HepG2 (cell line): Measurements from ENCODE around the gene CLHC1. TPM values are rescaled to one million over a fixed set of nuclear protein-coding genes. Genes with fewer than 3 reads are reported as not detected.

ENCODE experiments used
- AKNA ChIP-seq: sonication (generic); formaldehyde crosslinking; IDR thresholded peaks from 2 replicates; pipeline ENCODE4 v1.4.0; 2020; ENCODE audit warnings: missing genetic modification reagents, borderline replicate concordance
- ARHGAP35 ChIP-seq: sonication (generic); formaldehyde crosslinking; IDR thresholded peaks from 2 replicates; pipeline ENCODE4 v1.9.0; 2022; ENCODE audit warnings: mild to moderate bottlenecking, inconsistent platforms, moderate library complexity, missing genetic modification reagents, borderline replicate concordance
- CEBPG ChIP-seq: IDR thresholded peaks from 2 replicates; pipeline ENCODE4 v1.6.1; 2016
- FOSL1 ChIP-seq: sonication (generic); formaldehyde crosslinking; IDR thresholded peaks from 2 replicates; pipeline ENCODE4 v1.9.0; 2021; ENCODE audit warnings: missing genetic modification reagents, borderline replicate concordance
- HOXA3 ChIP-seq: sonication (generic); formaldehyde crosslinking; IDR thresholded peaks from 2 replicates; pipeline ENCODE4 v1.5.0; 2020; ENCODE audit warnings: missing genetic modification reagents
- PHF21A ChIP-seq: sonication (generic); formaldehyde crosslinking; IDR thresholded peaks from 2 replicates; pipeline ENCODE4 v1.5.0; 2020; ENCODE audit warnings: mild to moderate bottlenecking, missing genetic modification reagents
- POLR2G ChIP-seq: fragments of 200-400 bp; formaldehyde crosslinking; IDR thresholded peaks from 2 replicates; pipeline ENCODE4 v1.6.1; 2018; ENCODE audit warnings: mild to moderate bottlenecking, low read depth, low read length, moderate library complexity
- RNF219 ChIP-seq: sonication (generic); formaldehyde crosslinking; IDR thresholded peaks from 2 replicates; pipeline ENCODE4 v1.5.0; 2020; ENCODE audit warnings: mild to moderate bottlenecking, missing genetic modification reagents
- RXRB ChIP-seq: IDR thresholded peaks from 2 replicates; pipeline ENCODE4 v1.6.1; 2016; ENCODE audit warnings: borderline replicate concordance, missing genetic modification reagents, missing compliant biosample characterization
- SOX6 ChIP-seq, 2 experiments: fragments of 450-650 bp in 1 of 2; sonication (generic) in 1 of 2; formaldehyde crosslinking in 1 of 2; IDR thresholded peaks; 2 replicates each; pipeline versions ENCODE4 v1.4.0 to v1.6.1; 2017 to 2020; ENCODE audit warnings: antibody characterized with exemption in 1 of 2, mild to moderate bottlenecking in 1 of 2, missing genetic modification reagents in 1 of 2
- SRF ChIP-seq: IDR thresholded peaks from 2 replicates; pipeline ENCODE4 v1.6.1; 2011; ENCODE audit warnings: mild to moderate bottlenecking, low read depth, low read length, moderate library complexity
- THYN1 ChIP-seq: sonication (generic); formaldehyde crosslinking; IDR thresholded peaks from 2 replicates; pipeline ENCODE4 v1.8.1; 2023; ENCODE audit warnings: low read depth, mild to moderate bottlenecking, moderate library complexity, missing genetic modification reagents, borderline replicate concordance
- YY1 ChIP-seq: IDR thresholded peaks from 2 replicates; pipeline ENCODE4 v1.6.1; 2011; ENCODE audit warnings: low read length, low read depth, moderate library complexity, mild to moderate bottlenecking; ENCODE audit not compliant: insufficient read depth, insufficient replicate concordance
- ZNF24 ChIP-seq: fragments of 450-650 bp; IDR thresholded peaks from 2 replicates; pipeline ENCODE4 v1.6.1; 2017; ENCODE audit warnings: antibody characterized with exemption, mild to moderate bottlenecking
- ZNF652 ChIP-seq: IDR thresholded peaks from 2 replicates; pipeline ENCODE4 v1.6.1; 2016; ENCODE audit warnings: low read depth, borderline replicate concordance
- polyA plus RNA-seq, 8 experiments: library from polyadenylated mRNA; depleted of rRNA in 3 of 8; stranded (reverse) in 7 of 8; unstranded in 1 of 8; fragments of >200 nt; fragmentation: Illumina TruSeq in 4 of 8; extraction: Trizol in 4 of 8; gene quantifications; 2 replicates each; pipeline versions ENCODE4 v1.2.1 to v1.2.3, GENCODE V29; 2011 to 2016; ENCODE audit warnings: low read depth in 4 of 8, missing spikeins in 1 of 8, mixed read lengths in 1 of 8; ENCODE audit not compliant: insufficient read depth in 1 of 8
- total RNA-seq, 5 experiments: library from RNA; depleted of rRNA; stranded (reverse); fragments of >200 nt; fragmentation: Illumina TruSeq; extraction: Trizol; gene quantifications; 2 replicates each; pipeline ENCODE4 v1.2.3, GENCODE V29; 2016; ENCODE audit warnings: low read depth in 1 of 5
- TF ChIP-seq, protein P1 (sequence below): IDR thresholded peaks from 2 replicates; pipeline ENCODE4 v1.6.1; 2012; ENCODE audit warnings: low read depth, low read length, improper control_type of control experiment
- TF ChIP-seq, protein P2 (sequence below): sonication (generic); formaldehyde crosslinking; IDR thresholded peaks from 2 replicates; pipeline ENCODE4 v1.4.0; 2020; ENCODE audit warnings: mild to moderate bottlenecking, missing genetic modification reagents

Gene CLHC1
- total and polyA plus RNA-seq, 2 of the 13 experiments (the other 11 are each of a cell fraction or from before 2014, with no cell fraction given): 9.8 to 12.6 TPM

DNA sequence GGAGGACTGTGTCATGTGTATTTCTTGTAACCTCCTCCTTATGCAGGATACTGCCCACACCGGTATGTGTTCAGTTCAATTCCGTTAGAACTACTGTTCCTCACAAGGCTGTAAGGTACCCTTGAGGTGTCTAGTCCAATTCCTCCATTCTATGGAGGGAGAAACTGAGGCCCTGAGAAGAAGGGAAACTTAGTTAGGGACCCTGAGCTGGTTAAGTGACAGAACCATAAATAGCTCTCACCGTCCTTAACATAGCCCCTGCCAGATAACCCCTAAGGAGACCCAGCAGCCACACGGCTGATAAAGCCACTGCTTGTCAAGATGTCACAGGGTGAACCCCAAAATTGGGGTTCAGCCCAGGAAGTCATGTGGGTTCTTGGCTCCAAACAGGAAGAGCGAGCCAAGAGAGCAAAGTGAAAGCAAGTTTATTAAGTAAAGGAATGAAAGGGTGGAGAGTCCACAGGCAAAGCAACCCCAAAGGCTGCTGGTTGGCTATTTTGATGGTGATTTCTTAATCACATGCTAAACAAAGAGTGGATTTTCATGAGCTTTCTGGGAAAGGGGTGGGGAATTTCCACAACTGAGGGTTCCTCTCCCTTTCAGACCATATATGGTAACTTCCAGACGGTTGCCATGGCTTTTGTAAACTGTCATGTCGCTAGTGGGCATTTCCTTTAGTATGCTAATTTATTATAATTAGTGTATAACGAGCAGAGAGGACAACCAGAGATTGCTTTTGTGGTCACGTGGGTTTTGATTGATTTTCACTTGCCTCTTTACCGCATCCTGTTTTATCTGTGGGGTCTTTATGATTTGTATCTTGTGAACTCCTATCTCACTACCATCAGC, 98.4 kb downstream of the CLHC1 start (continued):
- TF ChIP-seq AKNA (no peak), SRF (peak; percentile 98), POLR2G (no peak), PHF21A (CRISPR knock-in tag) (no peak), ZNF652 (0 out of 2 replicates have a peak, but pooled peaks have one; percentile 15), THYN1 (no peak), CEBPG (CRISPR knock-in tag) (peak; percentile 12; the same call in 1 of the 2 replicates), RXRB (CRISPR knock-in tag) (no peak), SOX6 (IDR thresholded peaks at IDR 0.05) (no peak), SOX6 (CRISPR knock-in tag; IDR thresholded peaks at IDR 0.05) (no peak), ZNF24 (no peak), FOSL1 (CRISPR knock-in tag) (no peak), ARHGAP35 (CRISPR knock-in tag) (no peak), RNF219 (CRISPR knock-in tag) (no peak), HOXA3 (CRISPR knock-in tag) (no peak), YY1 (no peak)
- TF ChIP-seq, protein P1, sequence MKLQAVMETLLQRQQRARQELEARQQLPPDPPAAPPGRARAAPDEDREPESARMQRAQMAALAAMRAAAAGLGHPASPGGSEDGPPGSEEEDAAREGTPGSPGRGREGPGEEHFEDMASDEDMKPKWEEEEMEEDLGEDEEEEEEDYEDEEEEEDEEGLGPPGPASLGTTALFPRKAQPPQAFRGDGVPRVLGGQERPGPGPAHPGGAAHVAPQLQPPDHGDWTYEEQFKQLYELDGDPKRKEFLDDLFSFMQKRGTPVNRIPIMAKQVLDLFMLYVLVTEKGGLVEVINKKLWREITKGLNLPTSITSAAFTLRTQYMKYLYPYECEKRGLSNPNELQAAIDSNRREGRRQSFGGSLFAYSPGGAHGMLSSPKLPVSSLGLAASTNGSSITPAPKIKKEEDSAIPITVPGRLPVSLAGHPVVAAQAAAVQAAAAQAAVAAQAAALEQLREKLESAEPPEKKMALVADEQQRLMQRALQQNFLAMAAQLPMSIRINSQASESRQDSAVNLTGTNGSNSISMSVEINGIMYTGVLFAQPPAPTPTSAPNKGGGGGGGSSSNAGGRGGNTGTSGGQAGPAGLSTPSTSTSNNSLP: peak; percentile 44; the same call in 1 of the 2 replicates
- TF ChIP-seq, protein P2, sequence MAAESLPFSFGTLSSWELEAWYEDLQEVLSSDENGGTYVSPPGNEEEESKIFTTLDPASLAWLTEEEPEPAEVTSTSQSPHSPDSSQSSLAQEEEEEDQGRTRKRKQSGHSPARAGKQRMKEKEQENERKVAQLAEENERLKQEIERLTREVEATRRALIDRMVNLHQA: no peak
